SU-DHL-6 (cell line): ENCODE results near the gene CYB5B.
A peak's percentile ranks its signal among the peaks of the same experiment; 100 is the strongest.

Experiments used
- H2AFZ ChIP-seq: fragments of 200-600 bp; sonication (generic); 2 replicates; pipeline ENCODE4 v1.6.1; 2014; ENCODE audit warnings: low read depth, mild to moderate bottlenecking, moderate library complexity, mixed read lengths, antibody characterized with exemption, low read length; ENCODE audit not compliant: severe bottlenecking
- H3F3A ChIP-seq: fragments of 200-600 bp; shearing (Covaris generic); 2 replicates; pipeline ENCODE4 v1.6.0; 2016; ENCODE audit warnings: antibody characterized with exemption, mild to moderate bottlenecking; ENCODE audit not compliant: insufficient read depth
- H3K27ac ChIP-seq: fragments of 200-600 bp; sonication (generic); 2 replicates; pipeline ENCODE4 v1.5.1; 2016; ENCODE audit warnings: low read depth, mild to moderate bottlenecking, low read length, moderate library complexity, mixed read lengths
- H3K27me3 ChIP-seq: fragments of 200-600 bp; sonication (generic), shearing (Covaris generic); 2 replicates; pipeline ENCODE4 v1.6.0; 2014; ENCODE audit warnings: mild to moderate bottlenecking, low read length
- H3K36me3 ChIP-seq: fragments of 200-600 bp; sonication (generic); 2 replicates; pipeline ENCODE4 v1.6.1; 2014; ENCODE audit warnings: mild to moderate bottlenecking, low read length, mixed read lengths
- H3K4me2 ChIP-seq: fragments of 300-600, 200-600 bp; shearing (Covaris generic), sonication (generic); 2 replicates; pipeline ENCODE4 v1.6.0; 2014; ENCODE audit warnings: low read length, low read depth, mild to moderate bottlenecking; ENCODE audit not compliant: poor library complexity, severe bottlenecking
- H3K4me3 ChIP-seq: fragments of 200-600 bp; sonication (generic); 2 replicates; pipeline ENCODE4 v1.5.1; 2014; ENCODE audit warnings: antibody characterized with exemption, low read length, mild to moderate bottlenecking, mixed read lengths; ENCODE audit not compliant: insufficient read depth, poor library complexity, severe bottlenecking
- H3K79me2 ChIP-seq: fragments of 200-600 bp; sonication (generic); 2 replicates; pipeline ENCODE4 v1.6.1; 2014; ENCODE audit warnings: mild to moderate bottlenecking, low read length, moderate library complexity; ENCODE audit not compliant: insufficient read depth
- H3K9ac ChIP-seq: fragments of 200-600 bp; sonication (generic); 2 replicates; pipeline ENCODE4 v1.7.0; 2014; ENCODE audit warnings: mild to moderate bottlenecking, low read length
- H3K9me2 ChIP-seq: fragments of 200-600 bp; sonication (generic); replicated peaks from 2 replicates; pipeline ENCODE4 v1.6.1; 2014; ENCODE audit warnings: low read length; ENCODE audit not compliant: insufficient read depth
- H3K9me3 ChIP-seq: fragments of 200-600 bp; sonication (generic); 2 replicates; pipeline ENCODE4 v1.6.1; 2014; ENCODE audit warnings: low read length, mixed read lengths; ENCODE audit not compliant: insufficient read depth
- H4K20me1 ChIP-seq: fragments of 200-600 bp; sonication (generic); 2 replicates; pipeline ENCODE4 v1.6.1; 2014; ENCODE audit warnings: low read depth, mild to moderate bottlenecking, antibody characterized with exemption, low read length, moderate library complexity, mixed read lengths
- EZH2phosphoT487 ChIP-seq: fragments of 200-600 bp; sonication (generic), shearing (Covaris generic); conservative IDR thresholded peaks from 2 replicates; pipeline ENCODE4 v1.6.1; 2018; ENCODE audit warnings: mild to moderate bottlenecking, antibody characterized with exemption, low read length, moderate library complexity, mixed read lengths
- TF ChIP-seq, protein P1 (sequence below): fragments of 200-600 bp; sonication (generic); IDR thresholded peaks from one replicate; pipeline ENCODE4 v1.5.1; 2017; ENCODE audit warnings: antibody characterized with exemption, mild to moderate bottlenecking, low read length, moderate library complexity; ENCODE audit not compliant: insufficient read depth, poor library complexity, severe bottlenecking

CYB5B gene

DNA sequence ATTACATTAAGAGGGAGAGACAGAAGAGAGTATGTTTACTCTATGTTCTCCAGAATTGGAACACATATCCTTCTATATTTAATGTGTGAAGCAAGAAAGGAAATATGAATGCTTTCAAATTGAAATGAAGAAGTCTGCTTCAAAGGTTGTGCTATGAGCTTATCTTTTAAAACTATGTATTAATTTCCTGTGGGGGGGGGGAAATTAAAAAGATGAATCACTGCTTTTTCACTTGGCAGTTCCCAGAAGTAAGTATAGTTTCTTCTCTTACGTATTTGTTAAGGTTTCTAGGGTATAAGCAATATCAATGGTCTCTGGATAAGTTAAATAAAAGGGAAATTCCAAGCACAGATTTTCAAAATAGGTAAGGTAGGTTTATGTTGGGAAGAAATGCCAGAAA is 45.7 kb upstream of the CYB5B start:
- Histone ChIP-seq H3K4me3 (no peak overlapping the region), H3K36me3 (peaks cover 27% of the 10 kb centered on the region), H3F3A (peaks cover 8% of the 10 kb centered on the region; the same call in 1 of the 2 replicates), H3K9me3 (no peaks in the 10 kb centered on the region), H3K9me2 (no peaks in the 10 kb centered on the region), H4K20me1 (no peaks in the 10 kb centered on the region), H2AFZ (no peak overlapping the region), H3K79me2 (peaks cover 29% of the 10 kb centered on the region), H3K9ac (no peak overlapping the region), H3K27ac (no peak overlapping the region), H3K27me3 (no peaks in the 10 kb centered on the region), H3K4me2 (no peak overlapping the region)
- no peak for TF ChIP-seq EZH2phosphoT487
- TF ChIP-seq, protein P1, sequence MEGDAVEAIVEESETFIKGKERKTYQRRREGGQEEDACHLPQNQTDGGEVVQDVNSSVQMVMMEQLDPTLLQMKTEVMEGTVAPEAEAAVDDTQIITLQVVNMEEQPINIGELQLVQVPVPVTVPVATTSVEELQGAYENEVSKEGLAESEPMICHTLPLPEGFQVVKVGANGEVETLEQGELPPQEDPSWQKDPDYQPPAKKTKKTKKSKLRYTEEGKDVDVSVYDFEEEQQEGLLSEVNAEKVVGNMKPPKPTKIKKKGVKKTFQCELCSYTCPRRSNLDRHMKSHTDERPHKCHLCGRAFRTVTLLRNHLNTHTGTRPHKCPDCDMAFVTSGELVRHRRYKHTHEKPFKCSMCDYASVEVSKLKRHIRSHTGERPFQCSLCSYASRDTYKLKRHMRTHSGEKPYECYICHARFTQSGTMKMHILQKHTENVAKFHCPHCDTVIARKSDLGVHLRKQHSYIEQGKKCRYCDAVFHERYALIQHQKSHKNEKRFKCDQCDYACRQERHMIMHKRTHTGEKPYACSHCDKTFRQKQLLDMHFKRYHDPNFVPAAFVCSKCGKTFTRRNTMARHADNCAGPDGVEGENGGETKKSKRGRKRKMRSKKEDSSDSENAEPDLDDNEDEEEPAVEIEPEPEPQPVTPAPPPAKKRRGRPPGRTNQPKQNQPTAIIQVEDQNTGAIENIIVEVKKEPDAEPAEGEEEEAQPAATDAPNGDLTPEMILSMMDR = no peak

DNA sequence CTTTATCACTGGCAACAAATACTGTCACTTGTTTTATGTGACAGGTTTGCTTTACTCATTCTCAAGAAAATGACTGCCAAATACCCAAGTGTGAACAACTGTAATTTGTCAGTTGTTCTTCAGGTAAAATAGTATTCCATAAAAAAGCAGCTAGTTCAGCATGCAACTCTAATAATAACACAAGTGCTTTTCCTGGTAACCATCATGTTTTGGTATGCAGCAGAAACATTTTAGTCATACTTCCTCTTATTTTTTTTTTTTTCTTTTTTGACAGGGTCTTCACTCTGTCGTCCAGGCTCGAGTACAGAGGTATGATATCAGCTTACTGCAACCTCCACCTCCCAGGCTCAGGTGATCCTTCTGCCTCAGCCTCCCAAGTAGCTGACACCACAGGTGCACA is 43.2 kb upstream of the CYB5B start:
- no peak for TF ChIP-seq EZH2phosphoT487
- TF ChIP-seq, protein P1 = no peak
- no peak overlapping the region for H3K4me2 ChIP-seq
- no peaks in the 10 kb centered on the region for H3K9me3 ChIP-seq
- no peak overlapping the region for H3K9ac ChIP-seq
- peaks cover 46% of the 10 kb centered on the region for H3K79me2 ChIP-seq
- H3K27me3 ChIP-seq = no peaks in the 10 kb centered on the region
- H3K9me2 ChIP-seq = no peaks in the 10 kb centered on the region
- no peaks in the 10 kb centered on the region for H4K20me1 ChIP-seq
- H3K4me3 ChIP-seq = no peak overlapping the region
- H3F3A ChIP-seq = peaks cover 11% of the 10 kb centered on the region; the same call in 1 of the 2 replicates
- no peak overlapping the region for H2AFZ ChIP-seq
- peaks cover 32% of the 10 kb centered on the region for H3K36me3 ChIP-seq
- H3K27ac ChIP-seq = no peak overlapping the region

GRCh38 chr16:69382421-69382820 is 42.0 kb upstream of the CYB5B start:
- Histone ChIP-seq H3K36me3 (peaks cover 32% of the 10 kb centered on the region), H3K4me2 (no peak overlapping the region), H2AFZ (no peak overlapping the region), H3K4me3 (no peak overlapping the region), H3K27ac (no peak overlapping the region), H3K9ac (no peak overlapping the region), H4K20me1 (no peaks in the 10 kb centered on the region), H3F3A (peaks cover 10% of the 10 kb centered on the region; the same call in 1 of the 2 replicates), H3K79me2 (peaks cover 46% of the 10 kb centered on the region), H3K27me3 (no peaks in the 10 kb centered on the region), H3K9me3 (no peaks in the 10 kb centered on the region), H3K9me2 (no peaks in the 10 kb centered on the region)
- TF ChIP-seq, protein P1 = no peak
- no peak for TF ChIP-seq EZH2phosphoT487

GRCh38 chr16:69384974-69385373 is 39.4 kb upstream of the CYB5B start:
- peaks cover 32% of the 10 kb centered on the region for H3K36me3 ChIP-seq
- H3K4me3 ChIP-seq = peak overlapping the region; percentile 91
- H3K9ac ChIP-seq = peak overlapping the region; percentile 95
- no peaks in the 10 kb centered on the region for H3K9me3 ChIP-seq
- peak overlapping the region; percentile 69 for H3K27ac ChIP-seq
- peak overlapping the region; percentile 97 for H3K4me2 ChIP-seq
- TF ChIP-seq, protein P1 = no peak
- TF ChIP-seq EZH2phosphoT487 = no peak
- peaks cover 46% of the 10 kb centered on the region for H3K79me2 ChIP-seq
- no peaks in the 10 kb centered on the region for H3K9me2 ChIP-seq
- H3F3A ChIP-seq = peaks cover 10% of the 10 kb centered on the region; the same call in 1 of the 2 replicates
- H3K27me3 ChIP-seq = no peaks in the 10 kb centered on the region
- H2AFZ ChIP-seq = no peak overlapping the region
- no peaks in the 10 kb centered on the region for H4K20me1 ChIP-seq
